Natural killer cell treated with Interleukin-12 subunit alpha and Interleukin-12 subunit beta and Interleukin-15 and Interleukin-18, amount 100 ng/mL, for 72 hours (primary cell): ENCODE measurements around the gene CACYBP. TPM values are rescaled to one million over a fixed set of nuclear protein-coding genes. Genes with fewer than 3 reads are reported as not detected.
A peak's percentile ranks its signal among the peaks of the same experiment; 100 is the strongest.
"Not testable (repeated sequence)": the region's sequence is repeated elsewhere in the genome, so short reads cannot be mapped to it uniquely, and the experiment has no call there.

Experiments
- ATAC-seq, 2 donors: fragments of 150-1000 bp; cut with Tn5 transposase in 1 of 2; sonication (Bioruptor Pico), chemical (Tn5 transposase) in 1 of 2; 2 replicates each; pipeline ENCODE4 v1.10.0; 2021
- DNase-seq: peaks from one replicate; pipeline ENCODE4 v3.0.0; 2022; ENCODE audit warnings: low spot score
- H3K27ac Mint-ChIP-seq, 2 donors: 1 replicate in 1 of 2; 2 replicates in 1 of 2; pipeline ENCODE4 v1.8.0; 2022; ENCODE audit warnings: mixed read lengths in 2 of 2, mild to moderate bottlenecking in 1 of 2, moderate library complexity in 1 of 2
- H3K27me3 Mint-ChIP-seq, 2 donors: 1 replicate in 1 of 2; 2 replicates in 1 of 2; pipeline ENCODE4 v1.8.0; 2022; ENCODE audit warnings: mixed read lengths in 2 of 2
- H3K36me3 Mint-ChIP-seq: one replicate; pipeline ENCODE4 v1.8.0; 2022; ENCODE audit warnings: mixed read lengths
- H3K4me1 Mint-ChIP-seq, 2 donors: 1 replicate in 1 of 2; 2 replicates in 1 of 2; pipeline ENCODE4 v1.8.0; 2022; ENCODE audit warnings: low read depth in 2 of 2, mixed read lengths in 2 of 2, mild to moderate bottlenecking in 1 of 2
- H3K4me3 Mint-ChIP-seq: one replicate; pipeline ENCODE4 v1.8.0; 2022; ENCODE audit warnings: mixed read lengths
- H3K9me3 Mint-ChIP-seq: 2 replicates; pipeline ENCODE4 v1.8.0; 2022; ENCODE audit warnings: mixed read lengths
- total RNA-seq, 2 donors: library from RNA; stranded (reverse); gene quantifications; one replicate each; pipeline ENCODE4 v1.2.3, GENCODE V29; 2022

The CACYBP gene
- total RNA-seq, 2 donors from 2014 or later = 199 to 288 TPM

DNA sequence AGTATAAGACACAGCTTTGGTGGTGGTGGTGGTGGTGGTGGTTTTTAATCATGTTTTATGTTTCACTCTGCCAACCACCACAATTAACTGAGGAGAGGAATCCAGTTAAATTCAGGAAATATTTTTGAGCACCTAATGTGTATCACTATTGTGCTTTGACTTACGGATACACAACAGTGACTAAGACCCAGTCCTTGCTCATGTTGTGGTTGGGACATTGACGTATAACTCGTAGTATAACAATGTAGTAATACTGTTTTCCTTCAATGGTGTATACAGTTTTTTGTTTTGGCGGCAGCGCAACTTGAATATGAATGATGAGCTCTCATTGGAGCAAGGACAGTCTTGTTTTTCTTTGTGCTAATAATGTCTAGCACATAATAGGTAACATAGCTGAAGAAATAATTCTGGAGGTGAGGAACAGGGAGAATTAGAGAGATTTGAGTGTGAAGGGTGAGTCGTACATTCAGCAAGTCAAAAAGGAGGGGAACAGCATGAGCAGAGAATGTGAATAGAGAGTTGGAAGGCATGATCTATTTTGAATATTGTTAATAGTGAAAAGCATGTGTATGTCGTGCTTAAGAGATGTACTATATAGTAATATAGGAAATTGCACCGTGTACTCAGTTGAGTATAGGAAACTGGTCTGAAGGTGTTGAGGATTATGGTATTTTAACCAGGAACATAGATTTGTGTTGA is 5.5 kb downstream of the CACYBP start:
- H3K27ac Mint-ChIP-seq = peak overlapping the region; percentile 14 to 43

DNA sequence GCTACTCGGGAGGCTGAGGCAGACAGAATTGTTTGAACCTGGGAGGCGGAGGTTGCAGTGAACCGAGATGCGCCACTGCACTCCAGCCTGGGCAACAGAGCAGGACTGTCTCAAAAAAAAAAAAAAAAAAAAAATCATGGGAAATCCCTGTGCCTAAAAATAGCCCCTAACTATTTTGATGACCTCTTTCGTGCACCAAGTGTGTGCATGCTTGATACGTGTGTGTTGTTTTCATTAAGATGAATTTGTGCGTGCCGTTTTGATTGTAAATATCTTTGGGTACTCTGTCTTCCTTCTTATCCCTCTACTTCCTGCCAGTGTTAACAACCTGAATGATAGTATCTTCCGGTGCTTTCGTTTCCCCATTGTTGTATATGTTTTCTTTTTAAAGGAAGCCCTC is 9.8 kb downstream of the CACYBP start:
- Mint-ChIP-seq H3K4me3 (no peak overlapping the region), H3K36me3 (peaks cover 44% of the 10 kb centered on the region), H3K4me1 (peaks cover 9 to 18% of the 10 kb centered on the region in 2 donors), H3K27me3 (no peaks in the 10 kb centered on the region), H3K27ac (no peak overlapping the region), H3K9me3 (no peaks in the 10 kb centered on the region)
- no peak for DNase-seq
- no peak for ATAC-seq

More for the DNA sequence above, 5.5 kb downstream of the CACYBP start:
- no peak for ATAC-seq
- H3K27me3 Mint-ChIP-seq = no peaks in the 10 kb centered on the region
- H3K4me1 Mint-ChIP-seq = peaks cover 45 to 47% of the 10 kb centered on the region in 2 donors
- no peaks in the 10 kb centered on the region for H3K9me3 Mint-ChIP-seq
- H3K36me3 Mint-ChIP-seq = peaks cover 21% of the 10 kb centered on the region
- DNase-seq = no peak
- H3K4me3 Mint-ChIP-seq = peak overlapping the region; percentile 10

DNA sequence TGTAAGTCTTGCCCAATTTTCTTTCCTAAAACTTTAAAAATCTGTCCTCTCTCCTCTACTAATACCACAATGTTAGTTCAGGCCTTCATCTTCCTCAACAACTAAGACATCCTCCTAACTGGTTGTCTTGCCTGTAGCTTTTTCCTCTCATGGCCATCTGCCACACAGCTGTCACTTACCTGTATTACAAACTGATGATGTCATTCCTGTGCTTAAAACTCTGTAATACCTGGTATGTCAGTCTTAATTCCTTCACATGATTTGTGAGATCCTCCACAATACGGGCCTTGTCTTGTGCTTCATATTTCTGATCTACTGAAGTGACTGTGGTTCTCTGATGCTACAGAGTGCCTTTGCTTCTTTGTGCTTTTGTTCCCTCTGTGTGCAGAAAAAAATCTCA is 13.7 kb downstream of the CACYBP start:
- DNase-seq (no peak), ATAC-seq (no peak)
- Mint-ChIP-seq H3K36me3 (peaks cover 44% of the 10 kb centered on the region), H3K27me3 (no peaks in the 10 kb centered on the region), H3K9me3 (no peaks in the 10 kb centered on the region), H3K4me3 (no peak overlapping the region), H3K4me1 (peaks cover 7 to 16% of the 10 kb centered on the region in 2 donors), H3K27ac (peak overlapping the region in 1 of 2 donors; percentile 1)

DNA sequence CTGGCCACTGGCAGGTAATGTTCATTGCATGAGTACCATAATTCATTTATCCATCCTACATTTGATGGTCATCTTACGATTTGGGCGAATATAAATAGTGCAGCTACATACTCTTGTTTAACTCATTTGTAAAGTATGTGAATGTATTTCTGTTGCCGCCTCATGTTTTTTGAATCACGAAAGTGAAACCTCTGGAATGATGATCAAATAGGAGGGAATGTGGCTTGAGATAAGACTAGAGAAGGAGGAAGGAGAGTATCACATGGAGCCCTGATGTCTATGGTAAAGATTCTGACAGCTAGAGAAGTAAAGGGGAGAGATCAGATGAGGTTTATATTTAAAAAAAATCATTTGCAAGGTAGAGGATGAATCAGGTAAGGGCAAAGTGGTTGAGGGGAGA is 15.5 kb downstream of the CACYBP start:
- peaks cover 7 to 12% of the 10 kb centered on the region in 2 donors for H3K4me1 Mint-ChIP-seq
- no peak overlapping the region for H3K4me3 Mint-ChIP-seq
- no peaks in the 10 kb centered on the region for H3K27me3 Mint-ChIP-seq
- H3K9me3 Mint-ChIP-seq = no peaks in the 10 kb centered on the region
- peaks cover 38% of the 10 kb centered on the region for H3K36me3 Mint-ChIP-seq
- ATAC-seq = no peak
- peak overlapping the region in 1 of 2 donors; percentile 55 for H3K27ac Mint-ChIP-seq
- no peak for DNase-seq

DNA sequence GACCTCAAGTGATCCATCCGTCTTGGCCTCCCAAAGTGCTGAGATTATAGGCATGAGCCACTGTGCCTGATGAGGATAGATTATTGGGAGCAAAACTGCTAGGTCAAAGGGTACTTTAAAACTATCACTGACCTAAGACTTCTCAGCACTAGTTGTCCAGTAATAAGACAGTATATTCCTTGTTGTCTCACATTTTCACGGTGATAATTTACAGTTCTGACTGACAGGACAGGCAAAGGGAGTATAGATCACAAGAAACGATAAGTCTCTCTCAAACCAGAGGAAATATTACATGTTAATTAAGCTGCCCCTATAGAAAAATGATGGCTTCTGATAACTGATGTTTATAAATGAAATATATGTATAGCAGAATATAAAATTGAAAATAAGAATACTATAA is 19.8 kb downstream of the CACYBP start:
- Mint-ChIP-seq H3K27me3 (no peaks in the 10 kb centered on the region), H3K27ac (no peak overlapping the region), H3K36me3 (peaks cover 22% of the 10 kb centered on the region), H3K9me3 (no peaks in the 10 kb centered on the region), H3K4me1 (peaks cover 32 to 37% of the 10 kb centered on the region in 2 donors), H3K4me3 (no peak overlapping the region)
- DNase-seq (no peak), ATAC-seq (no peak)

DNA sequence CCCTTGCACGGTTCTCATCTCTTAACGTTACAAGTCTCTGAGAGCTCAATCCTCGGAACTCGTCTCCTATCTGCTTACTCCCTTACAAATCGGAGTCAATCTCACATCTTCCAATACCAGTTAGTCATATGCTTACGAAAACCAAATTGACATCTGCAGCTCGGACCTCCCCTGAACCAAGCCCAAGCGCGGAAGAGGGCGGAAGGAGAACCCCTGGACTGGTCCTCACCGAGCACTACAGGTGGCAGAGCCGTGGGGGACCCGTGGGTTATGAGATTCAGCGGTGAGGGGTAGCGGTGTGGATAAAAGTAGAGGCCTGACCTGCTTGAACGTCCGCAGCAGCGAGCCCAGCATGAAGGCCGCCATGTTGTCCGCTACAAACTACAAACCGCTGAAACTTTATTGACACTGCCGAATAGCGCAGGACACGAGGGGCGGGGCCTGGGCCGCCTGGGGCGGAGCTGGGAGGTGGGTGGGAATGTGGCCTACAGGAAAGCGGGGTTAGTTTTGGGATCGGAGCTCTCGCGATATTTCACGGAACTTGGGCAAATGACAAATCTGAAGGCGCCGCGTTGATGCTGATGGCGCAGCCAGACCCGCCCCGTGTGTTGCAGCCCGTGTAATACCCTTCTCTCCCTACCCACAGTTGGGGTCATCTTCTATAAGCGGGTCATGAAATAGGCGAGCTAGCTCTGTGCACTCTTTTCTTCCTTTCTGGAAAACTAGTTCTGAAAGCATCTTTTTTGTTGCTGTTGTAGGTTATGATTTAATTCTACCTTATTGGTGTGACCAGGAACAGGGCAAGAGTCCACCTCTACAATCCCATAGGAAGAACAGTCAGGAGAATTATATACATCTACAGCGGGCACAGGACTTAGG is 23.5 kb downstream of the CACYBP start, which contains the start of gene MRPS14:
TSS of gene MRPS14 (minus strand) at position 383 of the 879 bp plus-strand sequence. CDS start at position 366, 17 bp downstream.
- DNase-seq (peak; percentile 97), ATAC-seq (peak; percentile 96 to 97)
- Mint-ChIP-seq H3K27ac (peak within 1 kb of the TSS; percentile 81 to 88), H3K36me3 (peaks cover 17% of the 10 kb centered on the region), H3K9me3 (no peaks in the 10 kb centered on the region), H3K4me1 (peaks cover 21 to 35% of the 10 kb centered on the region in 2 donors), H3K27me3 (no peaks in the 10 kb centered on the region), H3K4me3 (peak within 1 kb of the TSS; percentile 97)

DNA sequence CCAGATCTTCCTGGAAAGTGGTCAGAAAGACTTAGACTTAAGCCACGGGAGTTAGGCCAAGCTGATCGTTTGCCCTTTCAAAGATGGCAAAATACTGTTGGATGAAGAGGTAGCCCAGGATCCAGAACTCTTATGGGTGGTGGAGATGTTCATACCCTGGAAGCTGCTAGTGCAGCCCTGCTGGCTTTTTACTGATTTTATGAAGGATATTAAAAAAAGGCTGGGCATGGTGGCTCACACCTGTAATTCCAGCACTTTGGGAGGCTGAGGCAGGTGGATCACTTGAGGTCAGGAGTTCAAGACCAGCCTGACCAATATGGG is 24.1 kb downstream of the CACYBP start:
- Mint-ChIP-seq H3K36me3 (peaks cover 17% of the 10 kb centered on the region), H3K27ac (peak overlapping the region; percentile 81 to 88), H3K4me3 (peak overlapping the region; percentile 97), H3K4me1 (peaks cover 21 to 35% of the 10 kb centered on the region in 2 donors)
- H3K27me3 Mint-ChIP-seq, ATAC-seq, H3K9me3 Mint-ChIP-seq, DNase-seq: not testable (repeated sequence)

DNA sequence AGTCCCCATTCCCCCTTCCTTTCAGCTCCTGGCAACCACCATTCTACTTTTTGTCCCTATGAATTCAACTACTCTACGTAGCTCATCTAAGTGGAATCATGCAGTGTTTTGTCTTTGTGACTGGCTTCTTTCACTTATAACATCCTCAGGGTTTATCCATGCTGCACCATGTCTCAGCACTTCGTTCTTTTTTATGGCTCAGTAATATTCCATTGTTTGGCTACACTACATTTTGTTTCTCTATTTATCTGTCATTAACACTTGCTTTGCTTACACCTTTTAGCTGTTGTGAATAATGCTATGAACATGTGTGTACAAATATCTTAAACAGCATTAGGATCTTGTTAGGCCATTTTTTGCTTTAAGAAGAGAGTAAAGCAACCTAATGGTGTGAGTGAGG is 25.0 kb downstream of the CACYBP start:
- no peak for ATAC-seq
- Mint-ChIP-seq H3K27me3 (no peaks in the 10 kb centered on the region), H3K36me3 (peaks cover 17% of the 10 kb centered on the region), H3K9me3 (no peaks in the 10 kb centered on the region), H3K27ac (peak overlapping the region; percentile 2 to 81), H3K4me1 (peaks cover 27 to 42% of the 10 kb centered on the region in 2 donors), H3K4me3 (peak overlapping the region; percentile 67)
- no peak for DNase-seq

DNA sequence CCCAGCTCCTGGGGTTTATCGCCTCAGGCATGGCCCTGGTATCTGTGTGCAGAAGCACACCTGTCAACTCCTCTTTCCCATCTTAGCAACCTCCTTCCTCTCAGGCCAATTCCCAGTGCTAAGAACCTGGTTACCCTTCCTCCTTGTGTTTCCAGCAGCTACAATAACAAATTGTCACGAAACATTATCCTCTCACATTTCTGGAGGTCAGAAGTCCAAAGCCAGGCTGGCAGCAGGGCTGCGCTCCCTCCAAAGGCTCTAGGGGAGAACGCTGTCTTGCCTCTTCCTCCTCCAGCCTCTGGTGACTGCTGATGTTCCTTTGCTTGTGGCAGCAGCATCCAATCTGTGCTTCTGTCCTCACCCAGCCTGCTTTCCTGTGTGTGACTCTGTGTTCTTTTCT is 34.2 kb downstream of the CACYBP start:
- peaks cover 6 to 7% of the 10 kb centered on the region in 2 donors for H3K27me3 Mint-ChIP-seq
- no peak overlapping the region for H3K4me3 Mint-ChIP-seq
- H3K9me3 Mint-ChIP-seq = no peaks in the 10 kb centered on the region
- DNase-seq = no peak
- no peak overlapping the region for H3K27ac Mint-ChIP-seq
- ATAC-seq = no peak
- no peaks in the 10 kb centered on the region for H3K36me3 Mint-ChIP-seq
- H3K4me1 Mint-ChIP-seq = peaks cover 7 to 8% of the 10 kb centered on the region in 2 donors

DNA sequence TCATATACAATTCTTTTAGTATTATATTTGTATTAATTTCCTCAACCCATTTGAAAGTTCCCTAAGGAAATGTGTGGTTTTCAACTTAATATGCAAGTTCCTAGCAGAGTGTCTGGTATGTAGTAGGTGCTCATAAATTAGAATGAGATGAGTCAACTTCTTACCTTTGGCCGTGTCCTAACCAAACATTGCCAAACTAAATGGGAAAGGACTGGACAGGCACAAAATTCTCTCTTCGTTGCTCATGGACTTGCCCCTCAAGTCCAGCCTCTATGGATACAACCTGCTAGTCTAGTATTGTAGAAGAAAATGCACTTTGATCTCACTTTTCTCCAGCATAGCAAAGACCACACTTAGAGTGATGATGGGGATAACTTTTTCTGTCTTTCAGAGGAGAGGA is 35.0 kb downstream of the CACYBP start:
- Mint-ChIP-seq H3K27me3 (peaks cover 6 to 7% of the 10 kb centered on the region in 2 donors), H3K4me3 (no peak overlapping the region), H3K36me3 (no peaks in the 10 kb centered on the region), H3K27ac (no peak overlapping the region), H3K9me3 (no peaks in the 10 kb centered on the region), H3K4me1 (peaks cover 0 to 2% of the 10 kb centered on the region in 2 donors)
- no peak for ATAC-seq
- DNase-seq = no peak

DNA sequence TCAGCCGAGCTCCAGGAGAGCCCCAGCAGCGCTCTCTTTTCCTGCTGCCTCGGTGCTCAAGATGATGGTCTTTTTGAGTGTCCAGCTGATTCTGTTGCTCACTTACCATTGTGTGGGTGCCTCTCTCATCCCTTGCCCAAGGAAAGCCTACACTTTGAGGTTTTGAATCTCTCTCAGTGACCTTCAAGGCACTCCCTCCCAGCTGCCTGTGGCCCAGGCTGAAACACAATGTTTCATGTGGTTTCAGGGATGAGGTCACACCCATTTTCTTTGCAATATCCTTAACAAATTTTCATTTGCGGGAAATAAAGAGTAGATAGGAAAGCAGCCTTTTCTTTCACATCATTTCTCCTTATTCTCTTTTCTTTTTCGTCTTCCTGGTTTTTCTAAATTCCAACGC is 36.1 kb downstream of the CACYBP start:
- Mint-ChIP-seq H3K4me3 (no peak overlapping the region), H3K36me3 (no peaks in the 10 kb centered on the region), H3K27me3 (peaks cover 9 to 11% of the 10 kb centered on the region in 2 donors), H3K27ac (no peak overlapping the region), H3K9me3 (no peaks in the 10 kb centered on the region), H3K4me1 (no peaks in the 10 kb centered on the region)
- ATAC-seq (no peak), DNase-seq (no peak)

DNA sequence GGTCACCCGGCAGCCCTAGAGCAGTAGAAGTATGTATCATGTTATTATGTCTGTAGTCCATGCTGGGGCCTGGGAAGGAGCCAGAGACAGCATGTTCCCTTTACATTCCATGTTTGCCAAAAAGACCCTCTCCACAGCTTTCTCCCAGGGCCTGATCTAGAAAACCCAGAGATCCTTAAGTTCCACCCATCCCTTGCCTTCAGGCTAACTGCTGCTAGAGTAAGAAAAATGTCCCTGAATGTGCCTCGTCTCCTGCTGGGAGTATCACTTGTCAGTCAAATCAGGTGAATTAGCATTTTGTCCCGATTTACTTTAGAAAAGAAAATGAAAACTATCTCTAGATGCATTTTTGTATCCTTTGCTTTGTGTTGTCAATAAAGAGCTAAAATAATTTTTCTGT is 36.7 kb downstream of the CACYBP start:
- Mint-ChIP-seq H3K9me3 (no peaks in the 10 kb centered on the region), H3K4me3 (no peak overlapping the region), H3K4me1 (no peaks in the 10 kb centered on the region), H3K27me3 (peaks cover 10 to 15% of the 10 kb centered on the region in 2 donors), H3K27ac (no peak overlapping the region), H3K36me3 (no peaks in the 10 kb centered on the region)
- ATAC-seq = no peak
- DNase-seq = no peak

DNA sequence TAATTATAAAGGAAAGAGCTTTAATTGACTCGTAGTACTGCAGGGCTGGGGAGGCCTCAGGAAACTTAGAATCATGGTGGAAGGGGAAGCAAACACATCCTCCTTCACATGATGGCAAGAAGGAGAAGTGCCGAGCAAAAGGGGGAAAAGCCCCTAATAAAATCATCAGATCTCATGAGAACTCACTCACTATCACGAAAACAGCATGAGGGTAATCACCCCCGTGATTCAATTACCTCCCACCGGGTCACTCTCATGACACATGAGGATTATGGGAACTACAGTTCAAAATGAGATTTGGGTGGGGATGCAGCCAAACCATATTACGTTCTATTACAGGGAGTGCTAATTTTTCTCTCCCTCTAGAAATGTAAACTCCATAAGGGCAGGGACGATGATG is 37.7 kb downstream of the CACYBP start:
- Mint-ChIP-seq H3K4me3 (no peak overlapping the region), H3K36me3 (no peaks in the 10 kb centered on the region), H3K27ac (no peak overlapping the region), H3K27me3 (peaks cover 10 to 14% of the 10 kb centered on the region in 2 donors), H3K9me3 (no peaks in the 10 kb centered on the region), H3K4me1 (no peaks in the 10 kb centered on the region)
- no peak for ATAC-seq
- no peak for DNase-seq

DNA sequence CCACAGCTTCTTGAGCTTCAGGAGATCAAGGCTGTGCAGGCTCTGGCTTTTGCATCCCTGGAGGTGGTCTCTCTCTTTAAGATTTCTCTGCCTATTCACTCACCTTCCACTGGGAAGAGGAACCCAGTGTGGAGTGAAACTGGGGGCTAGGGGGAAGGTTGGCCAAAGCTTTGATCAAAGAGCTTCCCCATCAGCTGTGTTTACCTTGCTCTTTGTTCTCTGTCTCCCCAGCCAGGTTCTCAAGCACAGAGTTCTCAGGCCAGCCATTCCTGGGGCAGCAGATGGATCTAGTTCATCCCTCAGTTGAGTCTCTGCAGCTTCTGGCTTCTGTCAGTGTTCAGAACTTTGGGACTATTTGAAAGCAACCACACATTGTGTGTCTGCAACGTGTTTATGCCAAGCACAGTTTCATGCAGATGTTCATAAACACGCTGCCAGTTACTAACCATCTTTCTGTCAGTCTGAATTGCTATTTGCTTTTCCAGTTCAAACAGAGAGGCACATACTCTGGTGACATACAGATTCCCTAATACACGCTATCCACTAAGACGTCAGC is 40.7 kb downstream of the CACYBP start:
- no peak overlapping the region for H3K27ac Mint-ChIP-seq
- DNase-seq = no peak
- no peak overlapping the region for H3K4me3 Mint-ChIP-seq
- H3K4me1 Mint-ChIP-seq = no peaks in the 10 kb centered on the region
- ATAC-seq = no peak
- no peaks in the 10 kb centered on the region for H3K9me3 Mint-ChIP-seq
- no peaks in the 10 kb centered on the region for H3K36me3 Mint-ChIP-seq
- peaks cover 11 to 20% of the 10 kb centered on the region in 2 donors for H3K27me3 Mint-ChIP-seq
